H7 (cell line): ENCODE measurements around the gene CACNA1E. TPM values are rescaled to one million over a fixed set of nuclear protein-coding genes. Genes with fewer than 3 reads are reported as not detected.
"Not testable (repeated sequence)": the region's sequence is repeated elsewhere in the genome, so short reads cannot be mapped to it uniquely, and the experiment has no call there.

Experiments used
- DNase-seq: peaks from one replicate; pipeline ENCODE4 v3.0.0; 2012
- H3K27me3 ChIP-seq: 2 replicates; pipeline ENCODE4 v1.6.0; 2011; ENCODE audit warnings: mild to moderate bottlenecking, low read length; ENCODE audit not compliant: control insufficient read depth, insufficient read depth
- H3K36me3 ChIP-seq: replicated peaks from 2 replicates; pipeline ENCODE4 v1.5.1; 2011; ENCODE audit warnings: low read length; ENCODE audit not compliant: control insufficient read depth, insufficient read depth
- H3K4me3 ChIP-seq: 2 replicates; pipeline ENCODE4 v1.5.1; 2011; ENCODE audit warnings: low read depth, mild to moderate bottlenecking, control low read depth, low read length, moderate library complexity; ENCODE audit not compliant: insufficient read depth
- total RNA-seq: library from RNA; depleted of rRNA; stranded (reverse); fragments of >200 nt; shearing (Covaris generic); gene quantifications from 2 replicates; pipeline ENCODE4 v1.2.3, GENCODE V29; 2014

The CACNA1E gene
- total RNA-seq, 1 experiment from 2014 or later = 4.1 TPM

DNA sequence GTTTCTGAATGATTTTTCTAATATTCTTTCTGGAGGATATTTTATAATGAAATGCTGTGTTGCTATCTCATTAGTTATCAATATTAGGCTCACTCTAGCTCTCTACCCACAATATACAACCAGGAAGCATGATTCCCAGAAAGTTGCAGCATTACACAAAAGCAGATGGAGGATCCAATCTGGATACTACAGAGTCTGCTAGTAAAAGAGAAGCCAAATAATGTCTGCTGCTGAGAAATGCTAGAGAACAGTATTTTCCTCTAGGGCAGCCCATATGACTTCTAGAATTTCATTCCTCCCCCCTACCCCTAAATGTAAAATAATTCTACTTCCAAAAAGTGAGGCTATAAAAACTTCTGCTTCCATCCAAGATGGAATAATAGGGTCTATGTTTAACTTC, 338.4 kb downstream of the CACNA1E start:
- H3K36me3 ChIP-seq = no peaks in the 10 kb centered on the region
- no peak for DNase-seq
- H3K27me3 ChIP-seq = no peaks in the 10 kb centered on the region
- no peak overlapping the region for H3K4me3 ChIP-seq

DNA sequence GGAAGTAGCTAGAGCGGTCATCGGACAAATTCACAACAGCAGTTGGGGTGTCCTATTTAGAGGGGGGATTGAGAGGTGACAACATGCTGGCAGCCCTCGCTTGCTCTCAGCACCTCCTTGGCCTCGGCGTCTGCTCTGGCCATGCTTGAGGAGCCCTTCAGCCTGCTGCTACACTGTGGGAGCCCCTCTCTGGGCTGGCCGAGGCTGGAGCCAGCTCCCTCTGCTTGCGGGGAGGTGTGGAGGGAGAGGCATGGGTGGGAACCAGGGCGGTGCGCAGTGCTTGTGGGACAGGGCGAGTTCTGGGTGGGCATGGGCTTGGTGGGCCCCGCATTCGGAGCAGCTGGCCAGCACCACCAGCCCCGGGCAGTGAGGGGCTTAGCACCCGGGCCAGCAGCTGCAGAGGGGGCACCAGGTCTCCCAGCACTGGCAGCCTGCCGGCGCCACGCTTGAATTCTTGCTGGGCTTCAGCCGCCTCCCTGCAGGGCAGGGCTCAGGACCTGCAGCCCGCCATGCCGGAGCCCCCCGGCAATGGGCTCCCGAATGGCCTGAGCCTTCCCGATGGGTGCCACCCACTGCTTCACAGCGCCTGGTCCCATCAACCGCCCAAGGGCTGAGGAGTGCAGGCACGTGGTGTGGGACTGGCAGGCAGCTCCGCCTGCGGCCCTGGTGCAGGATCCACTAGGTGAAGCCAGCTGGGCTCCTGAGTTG, 349.0 kb downstream of the CACNA1E start:
- H3K4me3 ChIP-seq, DNase-seq, H3K27me3 ChIP-seq, H3K36me3 ChIP-seq: not testable (repeated sequence)

DNA sequence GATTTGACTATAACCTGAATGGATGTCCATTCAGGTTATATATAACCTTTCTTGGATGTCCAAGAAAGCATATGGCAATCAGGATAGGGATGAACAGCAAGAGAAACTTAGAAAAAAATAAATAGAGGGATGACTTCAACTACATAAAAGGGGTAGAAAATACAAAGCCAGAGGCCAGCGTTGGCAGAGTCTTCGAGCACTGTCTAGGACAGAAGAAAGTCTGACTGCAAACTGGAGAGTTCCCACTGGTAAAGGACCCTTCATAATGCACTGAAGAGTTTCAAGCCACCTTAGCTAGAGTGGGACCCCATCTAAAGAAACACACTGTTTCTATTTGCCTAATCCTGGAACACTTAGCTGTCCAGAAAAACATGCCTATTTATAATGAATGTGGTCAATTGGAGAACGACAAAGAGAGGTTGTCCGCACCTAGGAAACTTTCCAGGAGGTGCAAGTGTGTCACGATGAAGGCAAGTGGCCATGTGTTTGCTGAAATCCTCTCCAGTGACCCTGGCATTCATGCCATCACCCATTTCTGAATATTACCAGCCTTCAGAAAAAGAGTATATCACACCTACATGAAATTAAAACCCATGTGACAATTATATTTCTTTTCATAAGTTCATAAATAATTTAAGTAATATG, 362.8 kb downstream of the CACNA1E start:
- no peak for DNase-seq
- H3K36me3 ChIP-seq = no peaks in the 10 kb centered on the region

GRCh38 chr1:181846681-181847080, 363.4 kb downstream of the CACNA1E start:
- Histone ChIP-seq H3K27me3 (no peaks in the 10 kb centered on the region), H3K36me3 (no peaks in the 10 kb centered on the region), H3K4me3 (no peak overlapping the region)
- DNase-seq = no peak

More for the DNA sequence above, 362.8 kb downstream of the CACNA1E start:
- no peak overlapping the region for H3K4me3 ChIP-seq
- no peaks in the 10 kb centered on the region for H3K27me3 ChIP-seq

- Histone ChIP-seq H3K36me3 (no peaks in the 10 kb centered on the region), H3K27me3 (no peaks in the 10 kb centered on the region), H3K4me3 (no peak overlapping the region)
- DNase-seq = no peak
These were observed 365.8 kb downstream of the CACNA1E start for GRCh38 chr1:181849071-181849470.

GRCh38 chr1:181854212-181854611, 370.9 kb downstream of the CACNA1E start:
- not testable (repeated sequence) for H3K4me3 ChIP-seq, H3K27me3 ChIP-seq, H3K36me3 ChIP-seq, DNase-seq

GRCh38 chr1:181855380-181855779, 372.1 kb downstream of the CACNA1E start:
- H3K36me3 ChIP-seq = no peaks in the 10 kb centered on the region
- DNase-seq = no peak
- H3K27me3 ChIP-seq = no peaks in the 10 kb centered on the region
- H3K4me3 ChIP-seq = no peak overlapping the region
